Sigmoid colon (tissue), 4 donors: ENCODE measurements around the gene C1orf116.

ENCODE experiments used
- CTCF ChIP-seq, 4 experiments: fragments of 450-650 bp in 3 of 4; fragments of 200-600 bp in 1 of 4; IDR thresholded peaks; one replicate each; pipeline ENCODE4 v1.5.1; 2016 to 2019; ENCODE audit warnings: antibody characterized with exemption in 4 of 4, mild to moderate bottlenecking in 3 of 4, moderate library complexity in 2 of 4
- EP300 ChIP-seq, 4 donors: sonication (generic); formaldehyde crosslinking; IDR thresholded peaks; one replicate each; pipeline ENCODE4 v1.6.1; 2017; ENCODE audit warnings: antibody characterized with exemption in 4 of 4
- POLR2A ChIP-seq, 2 donors: fragments of 450-650 bp; IDR thresholded peaks; one replicate each; pipeline ENCODE4 v1.6.1; 2016; ENCODE audit warnings: antibody characterized with exemption in 2 of 2, mild to moderate bottlenecking in 2 of 2, moderate library complexity in 2 of 2
- POLR2AphosphoS5 ChIP-seq, 4 donors: sonication (generic); formaldehyde crosslinking; IDR thresholded peaks; one replicate each; pipeline ENCODE4 v1.6.1; 2017; ENCODE audit warnings: antibody characterized with exemption in 4 of 4

- TF ChIP-seq CTCF (IDR thresholded peaks at IDR 0.05) (no peak), POLR2AphosphoS5 (IDR thresholded peaks at IDR 0.05) (no peak), POLR2A (IDR thresholded peaks at IDR 0.05) (no peak), EP300 (IDR thresholded peaks at IDR 0.05) (no peak)
These were observed 38.9 kb upstream of the C1orf116 start for GRCh38 chr1:207071426-207071825.
